ENCODE measurements around the gene ALX4.

DNA sequence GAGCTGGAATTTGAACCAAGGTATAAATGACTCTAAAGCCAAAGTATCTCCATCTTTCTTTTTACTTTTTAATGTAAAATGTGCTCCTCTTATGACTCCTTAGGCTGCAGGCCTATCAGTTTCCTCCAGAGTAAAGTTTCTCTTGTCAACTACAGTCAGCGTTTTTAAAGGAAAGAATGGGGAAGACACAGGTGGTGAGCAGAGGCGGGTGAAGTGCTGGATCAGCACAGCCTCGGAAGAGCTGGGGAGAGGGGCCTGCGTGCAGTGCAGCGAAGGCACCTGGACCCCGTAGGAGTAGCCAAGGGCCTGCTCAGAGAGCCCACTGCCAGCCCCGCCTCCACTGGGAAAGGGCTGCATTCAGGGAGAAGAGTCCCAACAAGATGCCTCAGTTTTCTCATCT is 48.8 kb upstream of the ALX4 start:
- TF ChIP-seq, protein P1, sequence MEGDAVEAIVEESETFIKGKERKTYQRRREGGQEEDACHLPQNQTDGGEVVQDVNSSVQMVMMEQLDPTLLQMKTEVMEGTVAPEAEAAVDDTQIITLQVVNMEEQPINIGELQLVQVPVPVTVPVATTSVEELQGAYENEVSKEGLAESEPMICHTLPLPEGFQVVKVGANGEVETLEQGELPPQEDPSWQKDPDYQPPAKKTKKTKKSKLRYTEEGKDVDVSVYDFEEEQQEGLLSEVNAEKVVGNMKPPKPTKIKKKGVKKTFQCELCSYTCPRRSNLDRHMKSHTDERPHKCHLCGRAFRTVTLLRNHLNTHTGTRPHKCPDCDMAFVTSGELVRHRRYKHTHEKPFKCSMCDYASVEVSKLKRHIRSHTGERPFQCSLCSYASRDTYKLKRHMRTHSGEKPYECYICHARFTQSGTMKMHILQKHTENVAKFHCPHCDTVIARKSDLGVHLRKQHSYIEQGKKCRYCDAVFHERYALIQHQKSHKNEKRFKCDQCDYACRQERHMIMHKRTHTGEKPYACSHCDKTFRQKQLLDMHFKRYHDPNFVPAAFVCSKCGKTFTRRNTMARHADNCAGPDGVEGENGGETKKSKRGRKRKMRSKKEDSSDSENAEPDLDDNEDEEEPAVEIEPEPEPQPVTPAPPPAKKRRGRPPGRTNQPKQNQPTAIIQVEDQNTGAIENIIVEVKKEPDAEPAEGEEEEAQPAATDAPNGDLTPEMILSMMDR (IDR thresholded peaks at IDR 0.05; ENCODE audit: low read length) = no peak
- TF ChIP-seq EZH2 (optimal IDR thresholded peaks at IDR 0.05; ENCODE audit: low read depth, low read length) = no peak
- no peak for TF ChIP-seq EZH2phosphoT487 (IDR thresholded peaks at IDR 0.05; ENCODE audit: low read length)

All from MM.1S (cell line).